ENCODE data around the gene CHST6.
"Not testable (repeated sequence)": the region's sequence is repeated elsewhere in the genome, so short reads cannot be mapped to it uniquely, and the experiment has no call there.

The CHST6 gene

DNA sequence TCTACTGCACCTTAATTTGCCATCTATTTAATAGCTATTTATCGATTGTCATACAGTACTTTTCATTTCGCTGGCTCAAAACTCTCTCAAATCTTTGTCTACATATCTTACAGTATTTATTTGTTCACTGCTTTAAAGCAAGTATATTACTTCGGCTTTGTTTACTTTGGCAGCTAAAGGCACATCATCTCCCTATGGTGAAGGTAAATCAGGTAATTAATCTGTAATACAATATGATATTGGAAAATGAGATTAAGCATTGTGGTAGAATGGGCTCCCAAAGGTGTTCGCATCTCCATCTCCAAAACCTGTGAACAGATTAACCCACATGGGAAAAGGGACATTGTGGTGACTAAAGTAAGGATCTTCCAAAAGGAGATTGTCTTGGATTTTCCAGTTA is 37.2 kb downstream of the CHST6 start:
- peaks cover 4 to 16% of the 10 kb centered on the region in 2 donors for H3K4me1 ChIP-seq (ENCODE audit: control insufficient read depth in 2 of 2, insufficient read depth in 1 of 2, low read depth in 1 of 2, low read length in 2 of 2)
- H2BK120ac ChIP-seq (ENCODE audit: low read depth, low read length): no peak overlapping the region
- peaks cover 12% of the 10 kb centered on the region for H3K79me1 ChIP-seq (ENCODE audit: low read depth, low read length)
- no peak overlapping the region for H3K4me2 ChIP-seq (ENCODE audit: insufficient read depth, low read length, poor library complexity, severe bottlenecking)
- no peak overlapping the region for H3K4me3 ChIP-seq (ENCODE audit: low read length in 2 of 2)
- H3K27ac ChIP-seq (replicated peaks; ENCODE audit: low read length): no peak overlapping the region
- no peak overlapping the region for H2AFZ ChIP-seq (ENCODE audit: low read length)
- H3K23ac ChIP-seq (ENCODE audit: low read depth, low read length, poor library complexity): no peak overlapping the region
- H2BK12ac ChIP-seq (ENCODE audit: low read length): no peak overlapping the region
- no peak overlapping the region for H4K8ac ChIP-seq (ENCODE audit: low read depth, low read length)
- no peak overlapping the region for H3K14ac ChIP-seq (ENCODE audit: low read length)
- no peak overlapping the region for H4K91ac ChIP-seq (ENCODE audit: low read depth, low read length, poor library complexity)
- H3K9ac ChIP-seq (ENCODE audit: low read depth, low read length, poor library complexity): no peak overlapping the region
- no CpG with 5 or more reads among the region's 4 CpGs for WGBS, 2 donors (ENCODE audit: extremely low coverage in 2 of 2, insufficient read length in 2 of 2, insufficient replicate concordance in 1 of 2)
- peaks cover 0 to 2% of the 10 kb centered on the region in 2 donors for H3K9me3 ChIP-seq (replicated peaks in 1 of 2; ENCODE audit: control insufficient read depth in 2 of 2, insufficient read depth in 1 of 2, low read depth in 1 of 2, low read length in 2 of 2)
- H3K18ac ChIP-seq (ENCODE audit: low read length): no peak overlapping the region
- H3K27me3 ChIP-seq (ENCODE audit: control insufficient read depth in 3 of 3, insufficient read depth in 3 of 3, low read depth in 1 of 3, low read length in 3 of 3): no peaks in the 10 kb centered on the region
- no peak overlapping the region for H2BK5ac ChIP-seq (ENCODE audit: low read length)
- no peak overlapping the region for H2BK15ac ChIP-seq (ENCODE audit: low read length)
- no peak overlapping the region for H3K4ac ChIP-seq (ENCODE audit: low read length)
- H3K36me3 ChIP-seq (replicated peaks in 1 of 2; ENCODE audit: control insufficient read depth in 2 of 2, insufficient read depth in 2 of 2, low read length in 2 of 2): peaks cover 2 to 32% of the 10 kb centered on the region in 2 donors
- DNase-seq (ENCODE audit: low spot score): no peak
- no peak overlapping the region for H2AK5ac ChIP-seq (ENCODE audit: low read depth, low read length)

DNA sequence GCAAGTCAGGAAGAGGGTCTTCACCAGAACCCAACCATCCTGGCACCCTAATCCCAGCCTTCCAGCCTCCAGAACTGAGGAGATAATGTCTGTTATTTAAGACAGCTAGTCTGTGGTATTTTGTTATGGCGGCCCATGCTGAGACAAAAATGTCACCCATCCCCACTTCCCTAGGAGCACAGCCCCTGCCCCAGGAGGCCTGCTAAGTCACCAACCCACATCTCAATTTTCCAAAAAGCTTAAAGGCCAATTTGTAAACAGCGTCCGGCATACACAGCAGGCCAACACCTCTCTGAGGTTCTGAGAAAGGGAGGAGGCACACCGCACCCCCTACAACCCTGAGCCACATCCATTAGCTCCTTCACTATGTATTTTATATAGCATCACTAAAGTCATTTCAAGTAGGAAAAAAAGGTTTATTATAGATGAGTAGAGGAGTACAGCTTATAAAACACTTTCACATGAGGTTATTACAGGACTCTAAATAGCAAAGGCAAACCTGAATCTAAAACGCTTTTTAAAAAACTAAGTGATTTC is 37.7 kb downstream of the CHST6 start:
- Histone ChIP-seq H2BK12ac (ENCODE audit: low read length) (no peak overlapping the region), H3K4me1 (ENCODE audit: control insufficient read depth in 2 of 2, insufficient read depth in 1 of 2, low read depth in 1 of 2, low read length in 2 of 2) (peaks cover 2 to 16% of the 10 kb centered on the region in 2 donors)

DNA sequence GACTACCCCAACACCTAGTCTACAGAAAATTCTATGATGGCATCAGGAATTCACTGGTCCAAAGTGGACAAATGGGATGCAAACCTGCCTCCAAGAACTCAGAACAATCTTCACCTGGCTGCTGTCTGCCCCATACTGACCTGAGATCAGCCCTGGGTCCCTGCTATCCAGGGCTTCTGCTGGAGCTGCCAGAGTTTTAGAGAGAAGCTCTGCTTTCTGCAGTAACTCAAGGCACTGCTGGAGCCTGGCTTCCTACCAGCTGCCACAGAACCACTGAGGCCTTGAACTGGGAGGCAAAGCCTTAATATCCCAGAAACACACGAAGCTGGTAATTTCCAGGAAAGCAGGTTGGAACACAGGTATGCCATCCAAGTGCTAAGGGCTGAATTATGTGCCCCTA is 38.3 kb downstream of the CHST6 start:
- H3K4me2 ChIP-seq (ENCODE audit: insufficient read depth, low read length, poor library complexity, severe bottlenecking): no peak overlapping the region
- H2BK12ac ChIP-seq (ENCODE audit: low read length): no peak overlapping the region
- no peak overlapping the region for H3K27ac ChIP-seq (replicated peaks; ENCODE audit: low read length)
- H4K91ac ChIP-seq (ENCODE audit: low read depth, low read length, poor library complexity): no peak overlapping the region
- H2AFZ ChIP-seq (ENCODE audit: low read length): no peak overlapping the region
- no peak overlapping the region for H2BK120ac ChIP-seq (ENCODE audit: low read depth, low read length)
- no peak overlapping the region for H2BK5ac ChIP-seq (ENCODE audit: low read length)
- H3K18ac ChIP-seq (ENCODE audit: low read length): no peak overlapping the region
- H3K4ac ChIP-seq (ENCODE audit: low read length): no peak overlapping the region
- H2BK15ac ChIP-seq (ENCODE audit: low read length): no peak overlapping the region
- no CpG with 5 or more reads among the region's 1 CpG for WGBS, 2 donors (ENCODE audit: extremely low coverage in 2 of 2, insufficient read length in 2 of 2, insufficient replicate concordance in 1 of 2)
- no peak overlapping the region for H3K4me3 ChIP-seq (ENCODE audit: low read length in 2 of 2)
- no peak overlapping the region for H3K14ac ChIP-seq (ENCODE audit: low read length)
- H3K4me1 ChIP-seq (ENCODE audit: control insufficient read depth in 2 of 2, insufficient read depth in 1 of 2, low read depth in 1 of 2, low read length in 2 of 2): peaks cover 2 to 16% of the 10 kb centered on the region in 2 donors
- no peak overlapping the region for H3K9ac ChIP-seq (ENCODE audit: low read depth, low read length, poor library complexity)
- H4K8ac ChIP-seq (ENCODE audit: low read depth, low read length): no peak overlapping the region
- DNase-seq (ENCODE audit: low spot score): no peak
- H3K27me3 ChIP-seq (ENCODE audit: control insufficient read depth in 3 of 3, insufficient read depth in 3 of 3, low read depth in 1 of 3, low read length in 3 of 3): no peaks in the 10 kb centered on the region
- H3K9me3 ChIP-seq (replicated peaks in 1 of 2; ENCODE audit: control insufficient read depth in 2 of 2, insufficient read depth in 1 of 2, low read depth in 1 of 2, low read length in 2 of 2): peaks cover 0 to 2% of the 10 kb centered on the region in 2 donors
- H3K36me3 ChIP-seq (replicated peaks in 1 of 2; ENCODE audit: control insufficient read depth in 2 of 2, insufficient read depth in 2 of 2, low read length in 2 of 2): peaks cover 2 to 36% of the 10 kb centered on the region in 2 donors
- no peak overlapping the region for H2AK5ac ChIP-seq (ENCODE audit: low read depth, low read length)
- no peak overlapping the region for H3K23ac ChIP-seq (ENCODE audit: low read depth, low read length, poor library complexity)
- H3K79me1 ChIP-seq (ENCODE audit: low read depth, low read length): peaks cover 15% of the 10 kb centered on the region

More for the DNA sequence above, 37.7 kb downstream of the CHST6 start:
- Histone ChIP-seq H2BK120ac (ENCODE audit: low read depth, low read length) (no peak overlapping the region), H3K9ac (ENCODE audit: low read depth, low read length, poor library complexity) (no peak overlapping the region), H3K23ac (ENCODE audit: low read depth, low read length, poor library complexity) (no peak overlapping the region), H2BK5ac (ENCODE audit: low read length) (no peak overlapping the region), H2AK5ac (ENCODE audit: low read depth, low read length) (no peak overlapping the region), H3K18ac (ENCODE audit: low read length) (no peak overlapping the region), H2BK15ac (ENCODE audit: low read length) (no peak overlapping the region), H4K91ac (ENCODE audit: low read depth, low read length, poor library complexity) (no peak overlapping the region), H3K4me2 (ENCODE audit: insufficient read depth, low read length, poor library complexity, severe bottlenecking) (no peak overlapping the region), H3K9me3 (replicated peaks in 1 of 2; ENCODE audit: control insufficient read depth in 2 of 2, insufficient read depth in 1 of 2, low read depth in 1 of 2, low read length in 2 of 2) (peaks cover 0 to 2% of the 10 kb centered on the region in 2 donors), H3K27me3 (ENCODE audit: control insufficient read depth in 3 of 3, insufficient read depth in 3 of 3, low read depth in 1 of 3, low read length in 3 of 3) (no peaks in the 10 kb centered on the region), H3K27ac (replicated peaks; ENCODE audit: low read length) (no peak overlapping the region), H3K14ac (ENCODE audit: low read length) (no peak overlapping the region), H3K4ac (ENCODE audit: low read length) (no peak overlapping the region), H4K8ac (ENCODE audit: low read depth, low read length) (no peak overlapping the region), H3K36me3 (replicated peaks in 1 of 2; ENCODE audit: control insufficient read depth in 2 of 2, insufficient read depth in 2 of 2, low read length in 2 of 2) (peaks cover 2 to 36% of the 10 kb centered on the region in 2 donors), H3K4me3 (ENCODE audit: low read length in 2 of 2) (no peak overlapping the region), H2AFZ (ENCODE audit: low read length) (no peak overlapping the region), H3K79me1 (ENCODE audit: low read depth, low read length) (peaks cover 13% of the 10 kb centered on the region)
- WGBS, 2 donors (ENCODE audit: extremely low coverage in 2 of 2, insufficient read length in 2 of 2, insufficient replicate concordance in 1 of 2): no CpG with 5 or more reads among the region's 5 CpGs
- DNase-seq (ENCODE audit: low spot score): no peak

DNA sequence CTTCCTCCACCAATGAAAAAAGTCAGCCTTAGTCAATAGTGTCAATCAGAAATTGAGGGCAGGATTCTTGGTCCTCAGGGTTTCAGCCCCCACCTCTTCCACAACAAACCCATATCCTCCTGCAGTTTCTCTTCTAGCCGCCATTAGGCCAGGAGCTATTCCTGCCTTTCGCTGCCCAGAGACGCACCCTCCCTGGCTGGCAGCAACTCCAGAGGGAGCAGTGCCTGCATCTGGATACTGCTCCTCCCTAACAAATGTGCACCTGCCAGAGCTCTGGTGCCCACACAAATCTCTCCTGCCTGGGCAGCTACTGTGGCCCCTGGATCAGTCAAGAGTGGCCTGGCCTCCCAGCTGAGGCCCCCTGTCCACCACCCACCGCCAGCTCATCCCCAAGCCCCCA is 38.8 kb downstream of the CHST6 start:
- Histone ChIP-seq H3K36me3 (replicated peaks in 1 of 2; ENCODE audit: control insufficient read depth in 2 of 2, insufficient read depth in 2 of 2, low read length in 2 of 2) (peaks cover 4 to 39% of the 10 kb centered on the region in 2 donors), H3K79me1 (ENCODE audit: low read depth, low read length) (peaks cover 15% of the 10 kb centered on the region), H2BK5ac (ENCODE audit: low read length) (peak overlapping the region; percentile 39), H3K4me1 (ENCODE audit: control insufficient read depth in 2 of 2, insufficient read depth in 1 of 2, low read depth in 1 of 2, low read length in 2 of 2) (peaks cover 2 to 16% of the 10 kb centered on the region in 2 donors)
- not testable (repeated sequence) for DNase-seq (ENCODE audit: low spot score); H3K27ac ChIP-seq (replicated peaks; ENCODE audit: low read length); H2AK5ac ChIP-seq (ENCODE audit: low read depth, low read length); H3K4me3 ChIP-seq (ENCODE audit: low read length in 2 of 2); H3K23ac ChIP-seq (ENCODE audit: low read depth, low read length, poor library complexity); H3K9me3 ChIP-seq (replicated peaks in 1 of 2; ENCODE audit: control insufficient read depth in 2 of 2, insufficient read depth in 1 of 2, low read depth in 1 of 2, low read length in 2 of 2); H2BK12ac ChIP-seq (ENCODE audit: low read length); H3K27me3 ChIP-seq (ENCODE audit: control insufficient read depth in 3 of 3, insufficient read depth in 3 of 3, low read depth in 1 of 3, low read length in 3 of 3); H3K4me2 ChIP-seq (ENCODE audit: insufficient read depth, low read length, poor library complexity, severe bottlenecking); H4K91ac ChIP-seq (ENCODE audit: low read depth, low read length, poor library complexity); H2AFZ ChIP-seq (ENCODE audit: low read length); H4K8ac ChIP-seq (ENCODE audit: low read depth, low read length); H3K4ac ChIP-seq (ENCODE audit: low read length); H2BK120ac ChIP-seq (ENCODE audit: low read depth, low read length); H2BK15ac ChIP-seq (ENCODE audit: low read length); H3K9ac ChIP-seq (ENCODE audit: low read depth, low read length, poor library complexity); H3K14ac ChIP-seq (ENCODE audit: low read length); H3K18ac ChIP-seq (ENCODE audit: low read length)
- WGBS, 2 donors (ENCODE audit: extremely low coverage in 2 of 2, insufficient read length in 2 of 2, insufficient replicate concordance in 1 of 2): no CpG with 5 or more reads among the region's 4 CpGs

All from neuronal stem cell (in vitro differentiated cells).